H9 (cell line): ENCODE measurements around the gene KCNQ2. TPM values are rescaled to one million over a fixed set of nuclear protein-coding genes. Genes with fewer than 3 reads are reported as not detected.

Experiments used
- DNase-seq: peaks from one replicate; pipeline ENCODE4 v3.0.0-alpha.2; 2017
- H2AFZ ChIP-seq: one replicate; pipeline ENCODE4 v1.6.1; 2013; ENCODE audit warnings: mild to moderate bottlenecking, low read length, control low read depth, moderate library complexity
- H2AK5ac ChIP-seq: 2 replicates; pipeline ENCODE4 v1.6.1; 2013; ENCODE audit warnings: low read length, control low read depth, mixed read lengths; ENCODE audit not compliant: insufficient read length
- H2BK120ac ChIP-seq: one replicate; pipeline ENCODE4 v1.6.1; 2013; ENCODE audit warnings: low read depth, mild to moderate bottlenecking, low read length, control low read depth, inconsistent platforms; ENCODE audit not compliant: poor library complexity, severe bottlenecking
- H2BK12ac ChIP-seq: 2 replicates; pipeline ENCODE4 v1.6.1; 2013; ENCODE audit warnings: low read length, control low read depth, mixed read lengths, low read depth; ENCODE audit not compliant: insufficient read length
- H2BK15ac ChIP-seq: 2 replicates; pipeline ENCODE4 v1.6.1; 2013; ENCODE audit warnings: low read depth, low read length, control low read depth
- H2BK20ac ChIP-seq: one replicate; pipeline ENCODE4 v1.6.1; 2013; ENCODE audit warnings: low read depth, mild to moderate bottlenecking, low read length, control low read depth, inconsistent platforms; ENCODE audit not compliant: poor library complexity, severe bottlenecking
- H2BK5ac ChIP-seq: 2 replicates; pipeline ENCODE4 v1.6.1; 2013; ENCODE audit warnings: low read length, control low read depth, mixed read lengths; ENCODE audit not compliant: insufficient read length
- H3K14ac ChIP-seq: 2 replicates; pipeline ENCODE4 v1.6.1; 2013; ENCODE audit warnings: low read length, control low read depth; ENCODE audit not compliant: insufficient read depth
- H3K18ac ChIP-seq: 2 replicates; pipeline ENCODE4 v1.6.1; 2013; ENCODE audit warnings: low read depth, mild to moderate bottlenecking, mixed read lengths, low read length, control low read depth; ENCODE audit not compliant: insufficient read length
- H3K23ac ChIP-seq: 2 replicates; pipeline ENCODE4 v1.6.1; 2013; ENCODE audit warnings: low read length, control low read depth, mixed read lengths, low read depth; ENCODE audit not compliant: insufficient read length
- H3K23me2 ChIP-seq: 2 replicates; pipeline ENCODE4 v1.6.1; 2013; ENCODE audit warnings: low read depth, mild to moderate bottlenecking, mixed read lengths, low read length, control low read depth; ENCODE audit not compliant: insufficient read length, poor library complexity, severe bottlenecking
- H3K27ac ChIP-seq: 2 replicates; pipeline ENCODE4 v1.5.1; 2013; ENCODE audit warnings: low read length, control low read depth, mixed read lengths, low read depth; ENCODE audit not compliant: insufficient read length
- H3K27me3 ChIP-seq: 2 replicates; pipeline ENCODE4 v1.6.1; 2013; ENCODE audit warnings: low read length, control low read depth, inconsistent platforms; ENCODE audit not compliant: insufficient read depth
- H3K4ac ChIP-seq: 2 replicates; pipeline ENCODE4 v1.6.1; 2013; ENCODE audit warnings: low read depth, mild to moderate bottlenecking, control low read depth, inconsistent platforms, low read length, moderate library complexity
- H3K4me1 ChIP-seq: 2 replicates; pipeline ENCODE4 v1.6.1; 2013; ENCODE audit warnings: low read length, control low read depth, inconsistent platforms; ENCODE audit not compliant: insufficient read depth
- H3K4me2 ChIP-seq: 2 replicates; pipeline ENCODE4 v1.6.1; 2013; ENCODE audit warnings: low read length, control low read depth, mixed read lengths; ENCODE audit not compliant: insufficient read length, insufficient read depth
- H3K56ac ChIP-seq: 2 replicates; pipeline ENCODE4 v1.6.1; 2013; ENCODE audit warnings: low read depth, mild to moderate bottlenecking, mixed read lengths, low read length, control low read depth; ENCODE audit not compliant: insufficient read length
- H3K79me1 ChIP-seq: 2 replicates; pipeline ENCODE4 v1.6.1; 2013; ENCODE audit warnings: low read depth, mild to moderate bottlenecking, moderate library complexity, low read length, control low read depth, inconsistent platforms; ENCODE audit not compliant: insufficient read depth, poor library complexity, severe bottlenecking
- H3K79me2 ChIP-seq: 2 replicates; pipeline ENCODE4 v1.6.1; 2013; ENCODE audit warnings: low read length, control low read depth, inconsistent platforms; ENCODE audit not compliant: insufficient read depth
- H3K9ac ChIP-seq: 2 replicates; pipeline ENCODE4 v1.6.1; 2013; ENCODE audit warnings: low read length, control low read depth, mixed read lengths; ENCODE audit not compliant: insufficient read length; ENCODE audit errors: extremely low read depth
- H3K9me3 ChIP-seq: one replicate; pipeline ENCODE4 v1.6.1; 2013; ENCODE audit warnings: low read depth, low read length, inconsistent platforms; ENCODE audit not compliant: control insufficient read depth
- H3T11ph ChIP-seq: one replicate; pipeline ENCODE4 v1.6.1; 2013; ENCODE audit warnings: mild to moderate bottlenecking, low read length, control low read depth, inconsistent platforms
- H4K20me1 ChIP-seq: one replicate; pipeline ENCODE4 v1.6.1; 2013; ENCODE audit not compliant: control insufficient read depth, insufficient read length, insufficient read depth
- H4K5ac ChIP-seq: 2 replicates; pipeline ENCODE4 v1.6.1; 2013; ENCODE audit warnings: low read depth, mild to moderate bottlenecking, mixed read lengths, low read length, control low read depth; ENCODE audit not compliant: insufficient read length
- H4K8ac ChIP-seq: replicated peaks from 2 replicates; pipeline ENCODE4 v1.6.1; 2013; ENCODE audit warnings: low read length, control low read depth, mixed read lengths, low read depth; ENCODE audit not compliant: insufficient read length
- H4K91ac ChIP-seq: 2 replicates; pipeline ENCODE4 v1.6.1; 2013; ENCODE audit warnings: low read depth, mild to moderate bottlenecking, moderate library complexity, mixed read lengths, low read length, control low read depth; ENCODE audit not compliant: insufficient read length
- H3K27ac Mint-ChIP-seq, 3 experiments: 2 replicates in 2 of 3; 3 replicates in 1 of 3; pipeline ENCODE4 v1.8.0; 2020 to 2021; ENCODE audit warnings: mixed read lengths in 3 of 3, mild to moderate bottlenecking in 1 of 3, moderate library complexity in 1 of 3
- H3K27me3 Mint-ChIP-seq: 2 replicates; pipeline ENCODE4 v1.8.0; 2021; ENCODE audit warnings: low read depth, mild to moderate bottlenecking, moderate library complexity, mixed read lengths
- H3K36me3 Mint-ChIP-seq, 3 experiments: 2 replicates in 2 of 3; 3 replicates in 1 of 3; pipeline ENCODE4 v1.8.0; 2020 to 2021; ENCODE audit warnings: low read depth in 3 of 3, mixed read lengths in 3 of 3; ENCODE audit not compliant: insufficient read depth in 1 of 3
- H3K4me1 Mint-ChIP-seq, 2 experiments: 2 replicates each; pipeline ENCODE4 v1.8.0; 2020; ENCODE audit warnings: mixed read lengths in 2 of 2
- H3K4me3 Mint-ChIP-seq, 2 experiments: 2 replicates in 1 of 2; 3 replicates in 1 of 2; pipeline ENCODE4 v1.8.0; 2020 to 2021; ENCODE audit warnings: mild to moderate bottlenecking in 2 of 2, mixed read lengths in 2 of 2, moderate library complexity in 1 of 2
- H3K9me3 Mint-ChIP-seq, 2 experiments: 2 replicates in 1 of 2; 3 replicates in 1 of 2; pipeline ENCODE4 v1.8.0; 2020; ENCODE audit warnings: mild to moderate bottlenecking in 2 of 2, mixed read lengths in 2 of 2, moderate library complexity in 1 of 2
- WGBS: extraction: QIAGEN DNeasy Blood & Tissue Kit; methylation state at CpG from one replicate; pipeline ENCODE4 v1.1.7; 2013; ENCODE audit warnings: missing lambda C conversion rate, low lambda C conversion rate, mixed read lengths; ENCODE audit not compliant: insufficient read length; ENCODE audit errors: extremely low coverage; 5-methylcytosine and 5-hydroxymethylcytosine counted together
- total RNA-seq: library from RNA; stranded (reverse); gene quantifications from 2 replicates; pipeline ENCODE4 v1.2.1, GENCODE V29; 2021
- TF ChIP-seq, protein P1 (sequence below): fragments of 200-600 bp; sonication (generic); conservative IDR thresholded peaks from 3 replicates; pipeline ENCODE4 v1.8.0; 2021; ENCODE audit warnings: antibody characterized with exemption, mild to moderate bottlenecking

KCNQ2 gene
- total RNA-seq, 1 experiment from 2014 or later: 69.2 TPM

DNA sequence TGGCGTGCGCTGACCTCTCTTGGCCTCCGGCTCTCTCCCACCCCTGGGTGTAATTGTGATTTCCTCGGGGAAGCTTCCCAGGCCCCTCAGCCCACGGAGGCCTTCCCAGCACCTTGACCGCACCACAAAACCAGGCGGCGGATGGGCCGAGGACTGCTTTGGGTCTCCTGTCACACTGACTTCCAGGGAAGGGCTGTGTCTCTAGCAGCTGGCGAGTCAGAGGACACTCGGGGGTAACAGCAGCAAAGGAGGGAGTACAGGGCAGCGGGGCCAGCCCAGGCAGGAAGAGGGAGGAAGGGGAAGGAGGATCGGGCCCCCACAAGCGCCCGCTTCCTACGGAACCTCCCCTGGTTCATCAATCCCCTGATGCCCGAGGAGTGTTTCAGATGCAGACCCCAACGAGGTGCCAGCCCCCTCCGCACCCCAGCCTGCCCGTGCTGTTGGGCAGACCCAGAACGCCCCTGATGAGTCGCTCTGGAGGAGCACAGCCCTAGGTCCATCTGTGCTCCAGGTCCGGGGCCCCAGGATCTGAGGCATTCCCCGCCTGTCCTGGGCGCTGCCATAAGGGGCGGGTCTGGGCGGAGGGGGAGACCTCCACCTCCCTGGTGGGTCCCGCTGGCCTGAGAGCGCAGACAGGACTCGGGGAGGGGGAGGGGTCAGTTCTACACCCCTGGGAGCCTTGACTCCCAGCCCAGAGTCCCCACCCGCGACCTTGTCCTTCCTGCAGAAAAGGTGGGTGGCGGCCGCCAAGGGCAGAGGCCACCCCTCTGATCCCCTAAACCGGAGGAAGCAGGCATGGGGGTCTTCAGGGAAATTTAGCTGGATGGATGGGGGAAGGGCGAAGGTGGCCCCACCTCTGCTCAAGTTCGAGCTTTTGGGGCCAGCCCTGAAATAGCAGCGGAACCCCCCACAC is 112.3 kb downstream of the KCNQ2 start:
- Mint-ChIP-seq H3K36me3 (no peaks in the 10 kb centered on the region), H3K27ac (peak overlapping the region in 1 of 3 experiments; percentile 54; a peak in 1 of 7 replicates), H3K4me1 (peaks cover 10 to 25% of the 10 kb centered on the region in 2 experiments), H3K9me3 (no peaks in the 10 kb centered on the region; a peak in 1 of 5 replicates), H3K27me3 (peaks cover 39% of the 10 kb centered on the region), H3K4me3 (peak overlapping the region; percentile 12 to 71; a peak in 4 of 5 replicates)
- Histone ChIP-seq H3K27me3 (no peaks in the 10 kb centered on the region; the same call in 1 of the 2 replicates), H3K23ac (no peak overlapping the region), H3K4me1 (no peaks in the 10 kb centered on the region; the same call in 1 of the 2 replicates), H3K9ac (no peak overlapping the region), H3K79me1 (no peaks in the 10 kb centered on the region), H3K23me2 (peaks cover 6% of the 10 kb centered on the region), H4K20me1 (no peaks in the 10 kb centered on the region), H3K79me2 (no peaks in the 10 kb centered on the region), H3K27ac (no peak overlapping the region), H3K4ac (no peak overlapping the region), H3K18ac (no peak overlapping the region), H3K9me3 (no peaks in the 10 kb centered on the region), H4K8ac (no peak overlapping the region), H2BK120ac (no peak overlapping the region), H3K4me2 (peak overlapping the region; percentile 20), H4K5ac (no peak overlapping the region), H2AFZ (no peak overlapping the region), H2BK5ac (no peak overlapping the region), H3K56ac (no peak overlapping the region), H2BK15ac (no peak overlapping the region), H3K14ac (no peak overlapping the region), H2BK12ac (no peak overlapping the region), H4K91ac (no peak overlapping the region), H3T11ph (no peak overlapping the region), H2AK5ac (no peak overlapping the region), H2BK20ac (no peak overlapping the region)
- TF ChIP-seq, protein P1, sequence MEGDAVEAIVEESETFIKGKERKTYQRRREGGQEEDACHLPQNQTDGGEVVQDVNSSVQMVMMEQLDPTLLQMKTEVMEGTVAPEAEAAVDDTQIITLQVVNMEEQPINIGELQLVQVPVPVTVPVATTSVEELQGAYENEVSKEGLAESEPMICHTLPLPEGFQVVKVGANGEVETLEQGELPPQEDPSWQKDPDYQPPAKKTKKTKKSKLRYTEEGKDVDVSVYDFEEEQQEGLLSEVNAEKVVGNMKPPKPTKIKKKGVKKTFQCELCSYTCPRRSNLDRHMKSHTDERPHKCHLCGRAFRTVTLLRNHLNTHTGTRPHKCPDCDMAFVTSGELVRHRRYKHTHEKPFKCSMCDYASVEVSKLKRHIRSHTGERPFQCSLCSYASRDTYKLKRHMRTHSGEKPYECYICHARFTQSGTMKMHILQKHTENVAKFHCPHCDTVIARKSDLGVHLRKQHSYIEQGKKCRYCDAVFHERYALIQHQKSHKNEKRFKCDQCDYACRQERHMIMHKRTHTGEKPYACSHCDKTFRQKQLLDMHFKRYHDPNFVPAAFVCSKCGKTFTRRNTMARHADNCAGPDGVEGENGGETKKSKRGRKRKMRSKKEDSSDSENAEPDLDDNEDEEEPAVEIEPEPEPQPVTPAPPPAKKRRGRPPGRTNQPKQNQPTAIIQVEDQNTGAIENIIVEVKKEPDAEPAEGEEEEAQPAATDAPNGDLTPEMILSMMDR: no peak
- WGBS: no CpG with 5 or more reads among the region's 38 CpGs
- DNase-seq: no peak
